K562 (cell line): ENCODE data around the gene VGLL4. TPM values are rescaled to one million over a fixed set of nuclear protein-coding genes. Genes with fewer than 3 reads are reported as not detected.

ENCODE experiments used
- ATAC-seq: fragments of 200-7000 bp; cut with Tn5 transposase; 3 replicates; pipeline ENCODE4 v1.9.1; 2020; ENCODE audit warnings: moderate library complexity
- BruUV-seq: library from RNA; stranded (reverse); fragments of 400-500 nt; replicated peaks from 2 replicates; lab custom pipeline; 2021; lab: Mats Ljungman, UMichigan
- CTCF ChIA-PET: fragments of 300-600 bp; formaldehyde crosslinking; extraction: SDS; loops from one replicate; lab custom pipeline; 2021; ENCODE audit warnings: low intra/inter-chr PET ratio; lab: Yijun Ruan, JAX
- POLR2A ChIA-PET: fragments of 300-600, 350-650 bp; sonication (Branson Sonifier 250); formaldehyde crosslinking; extraction: SDS; loops from one replicate; lab custom pipeline; 2021; ENCODE audit warnings: antibody characterized with exemption, inconsistent platforms; lab: Yijun Ruan, JAX
- DNase-seq, 4 experiments: peaks; one replicate each; pipeline versions ENCODE4 v3.0.0 to v3.0.0-alpha.2; 2011 to 2018; ENCODE audit warnings: low spot score in 3 of 4, mixed read lengths in 3 of 4; ENCODE audit errors: extremely low read depth in 1 of 4
- FAIRE-seq: peaks from 2 replicates; lab custom pipeline; 2011; peaks lifted over from hg19 to GRCh38; lab: Jason Lieb, UNC
- H2AFZ ChIP-seq: 2 replicates; pipeline ENCODE4 v1.6.0; 2011; ENCODE audit warnings: low read depth, low read length, control low read depth, inconsistent platforms
- H3K27ac ChIP-seq: fragments of 200-600 bp; 3 replicates; pipeline ENCODE4 v1.8.0; 2011; ENCODE audit warnings: low read depth, mild to moderate bottlenecking, control low read depth, inconsistent platforms, low read length, moderate library complexity, mixed read lengths; ENCODE audit errors: extremely low read depth
- H3K27me3 ChIP-seq, 2 experiments: fragments of 300-600 bp in 1 of 2; 2 replicates in 1 of 2; 3 replicates in 1 of 2; pipeline versions ENCODE4 v1.6.0 to v1.8.0; 2011; ENCODE audit warnings: inconsistent platforms in 2 of 2, low read length in 2 of 2, mild to moderate bottlenecking in 1 of 2, mixed read lengths in 1 of 2, moderate library complexity in 1 of 2; ENCODE audit not compliant: control insufficient read depth in 2 of 2, insufficient read depth in 2 of 2
- H3K36me3 ChIP-seq: fragments of 300-600 bp; 3 replicates; pipeline ENCODE4 v1.8.0; 2011; ENCODE audit warnings: mild to moderate bottlenecking, low read length, inconsistent platforms; ENCODE audit not compliant: control insufficient read depth, insufficient read depth
- H3K4me1 ChIP-seq, 2 experiments: fragments of 200-600 bp in 1 of 2; replicated peaks in 1 of 2; 2 replicates in 1 of 2; 3 replicates in 1 of 2; pipeline versions ENCODE4 v1.5.1 to v1.8.0; 2011; ENCODE audit warnings: inconsistent platforms in 2 of 2, low read length in 2 of 2, mild to moderate bottlenecking in 1 of 2, mixed read lengths in 1 of 2, moderate library complexity in 1 of 2; ENCODE audit not compliant: control insufficient read depth in 2 of 2, insufficient read depth in 2 of 2
- H3K4me2 ChIP-seq: 2 replicates; pipeline ENCODE4 v1.6.1; 2011; ENCODE audit warnings: low read length, control low read depth, inconsistent platforms, mixed read lengths; ENCODE audit not compliant: insufficient read depth
- H3K4me3 ChIP-seq: fragments of 200-600 bp; sonication (generic), shearing (Covaris generic); 2 replicates; pipeline ENCODE4 v1.5.1; 2016; ENCODE audit warnings: control low read depth, inconsistent platforms
- H3K79me2 ChIP-seq: fragments of 200-600 bp; 3 replicates; pipeline ENCODE4 v1.8.0; 2011; ENCODE audit warnings: low read length, inconsistent platforms; ENCODE audit not compliant: control insufficient read depth, insufficient read depth
- H3K9ac ChIP-seq, 2 experiments: 2 replicates each; pipeline versions ENCODE4 v1.6.0 to v1.6.1; 2011; ENCODE audit warnings: low read depth in 2 of 2, low read length in 2 of 2, control low read depth in 1 of 2, inconsistent platforms in 1 of 2, mild to moderate bottlenecking in 1 of 2, mixed read lengths in 1 of 2; ENCODE audit not compliant: insufficient read depth in 1 of 2
- H3K9me1 ChIP-seq: one replicate; pipeline ENCODE4 v1.6.0; 2011; ENCODE audit warnings: inconsistent platforms, mild to moderate bottlenecking, low read length, moderate library complexity; ENCODE audit not compliant: control insufficient read depth, insufficient read depth
- H3K9me3 ChIP-seq: replicated peaks from 2 replicates; pipeline ENCODE4 v1.5.1; 2011; ENCODE audit warnings: low read depth, low read length, inconsistent platforms; ENCODE audit not compliant: control insufficient read depth, insufficient read depth
- H4K20me1 ChIP-seq: replicated peaks from 2 replicates; pipeline ENCODE4 v1.6.1; 2011; ENCODE audit warnings: low read length, inconsistent platforms, mixed read lengths; ENCODE audit not compliant: control insufficient read depth, insufficient read depth
- CAMTA2 ChIP-seq: fragments of 250-450 bp; sonication (Bioruptor Pico); conservative IDR thresholded peaks from 2 replicates; pipeline ENCODE4 v1.5.1; 2022
- KDM5B ChIP-seq: fragments of 200-600 bp; sonication (generic); IDR thresholded peaks from 2 replicates; pipeline ENCODE4 v1.6.1; 2012; ENCODE audit warnings: low read depth, mild to moderate bottlenecking, moderate library complexity, low read length, control low read depth, inconsistent platforms; ENCODE audit not compliant: insufficient replicate concordance
- NELFE ChIP-seq: IDR thresholded peaks from 2 replicates; pipeline ENCODE4 v1.6.1; 2011; ENCODE audit warnings: mild to moderate bottlenecking; ENCODE audit not compliant: insufficient read depth, insufficient read length
- PCBP2 ChIP-seq: fragments of 200-400 bp; formaldehyde crosslinking; IDR thresholded peaks from 2 replicates; pipeline ENCODE4 v1.6.1; 2018; ENCODE audit warnings: low read length, low read depth, mild to moderate bottlenecking, moderate library complexity; ENCODE audit not compliant: poor library complexity, severe bottlenecking
- POLR2G ChIP-seq: fragments of 200-400 bp; formaldehyde crosslinking; IDR thresholded peaks from 2 replicates; pipeline ENCODE4 v1.6.1; 2017; ENCODE audit warnings: low read depth, mild to moderate bottlenecking, antibody characterized with exemption, low read length, moderate library complexity
- RBM15 ChIP-seq: fragments of 200-400 bp; formaldehyde crosslinking; IDR thresholded peaks from 2 replicates; pipeline ENCODE4 v1.6.1; 2018; ENCODE audit warnings: mild to moderate bottlenecking, low read length, moderate library complexity; ENCODE audit not compliant: insufficient read depth
- STAT5A ChIP-seq: IDR thresholded peaks from 2 replicates; pipeline ENCODE4 v1.6.1; 2012; ENCODE audit warnings: low read length, inconsistent platforms, borderline replicate concordance
- TFAM ChIP-seq: fragments of 250-450 bp; sonication (Bioruptor Pico); conservative IDR thresholded peaks from 2 replicates; pipeline ENCODE4 v1.5.0; 2021; ENCODE audit warnings: mild to moderate bottlenecking, moderate library complexity
- ZNF316 ChIP-seq: fragments of 450-650 bp; IDR thresholded peaks from 2 replicates; pipeline ENCODE4 v1.6.1; 2016
- ZNF41 ChIP-seq: fragments of 250-450 bp; sonication (Bioruptor Pico); conservative IDR thresholded peaks from 2 replicates; pipeline ENCODE4 v1.4.0; 2020; ENCODE audit warnings: mild to moderate bottlenecking
- WGBS: fragments of 100-300 bp; shearing (Covaris generic); methylation state at CpG from one replicate; pipeline ENCODE4 v1.1.6; 2016; ENCODE audit warnings: low coverage, mixed read lengths; ENCODE audit not compliant: insufficient coverage; ENCODE audit errors: missing lambda C conversion rate; 5-methylcytosine and 5-hydroxymethylcytosine counted together
- in situ Hi-C: fragments of 300-500 bp; cut with MboI; formaldehyde crosslinking; loops from 4 replicates; pipeline ENCODE4 v1.15.0; 2018; ENCODE audit warnings: inconsistent platforms, mixed read lengths
- intact Hi-C: fragments of 100-400 bp; cut with micrococcal nuclease; formaldehyde crosslinking; loops from 2 replicates; pipeline ENCODE4 v1.14.2; 2022
- polyA plus RNA-seq, 8 experiments: library from polyadenylated mRNA; depleted of rRNA in 4 of 8; stranded (reverse) in 5 of 8; unstranded in 3 of 8; fragments of >200 nt; fragmentation: Nextera tagmentation in 2 of 8; fragmentation: Illumina TruSeq in 1 of 8; extraction: Ambion mirVana in 2 of 8; extraction: Trizol in 1 of 8; gene quantifications; 2 replicates each; pipeline versions ENCODE4 v1.2.1 to v1.2.3, GENCODE V29; 2011 to 2014; ENCODE audit warnings: inconsistent platforms in 1 of 8, missing spikeins in 1 of 8
- total RNA-seq, 7 experiments: library from RNA; depleted of rRNA in 6 of 7; stranded (reverse); fragments of >200 nt in 6 of 7; fragmentation: Illumina TruSeq in 2 of 7; extraction: Trizol in 2 of 7; gene quantifications; 2 replicates each; pipeline versions ENCODE4 v1.2.1 to v1.2.3, GENCODE V29; 2011 to 2021; ENCODE audit warnings: low replicate concordance in 1 of 7
- TF ChIP-seq, protein P1 (sequence below): sonication (generic); formaldehyde crosslinking; IDR thresholded peaks from 2 replicates; pipeline ENCODE4 v1.8.1; 2023; ENCODE audit warnings: mild to moderate bottlenecking, missing genetic modification reagents
- TF ChIP-seq, protein P2 (sequence below): fragments of 450-650 bp; IDR thresholded peaks from 2 replicates; pipeline ENCODE4 v1.7.1; 2018; ENCODE audit warnings: mild to moderate bottlenecking, low read depth; ENCODE audit not compliant: partially characterized antibody

Gene VGLL4
- total and polyA plus RNA-seq, 9 of the 15 experiments (the other 6 are each of a cell fraction or from before 2014, with no cell fraction given), result 0.27 to 10.9 (median 8.6) TPM

DNA sequence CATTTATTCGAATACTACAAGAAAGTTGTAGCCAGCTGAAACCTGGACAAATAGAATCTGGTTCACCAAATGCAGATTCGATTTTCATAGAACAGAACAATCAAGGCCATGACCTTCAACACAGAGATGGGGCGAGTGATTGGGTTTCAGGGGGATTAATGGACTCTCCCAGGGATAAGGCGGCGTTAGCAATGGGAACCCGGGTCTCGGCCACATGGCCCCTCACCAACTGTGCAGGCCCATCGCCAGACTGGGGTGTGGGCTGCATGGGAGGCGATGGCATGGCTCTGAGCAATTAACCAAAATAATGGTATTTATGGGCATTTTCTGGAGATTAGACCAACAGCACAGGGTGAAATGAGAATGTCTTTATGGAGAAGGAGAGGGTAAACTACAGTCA lies 34.2 kb downstream of the VGLL4 start:
- no peak overlapping the region for H3K27ac ChIP-seq
- in situ Hi-C loops, result no loop called here

More for the DNA sequence above, 34.2 kb downstream of the VGLL4 start:
- H4K20me1 ChIP-seq, result peaks cover 22% of the 10 kb centered on the region; the same call in 1 of the 2 replicates
- no peak for FAIRE-seq
- peaks cover 0 to 32% of the 10 kb centered on the region in 2 experiments; a peak in 2 of 5 replicates for H3K27me3 ChIP-seq
- peaks cover 0 to 9% of the 10 kb centered on the region in 2 experiments; a peak in 4 of 5 replicates for H3K4me1 ChIP-seq
- H3K79me2 ChIP-seq, result peaks cover 4% of the 10 kb centered on the region; the same call in 1 of the 3 replicates
- no peak for DNase-seq
- CTCF ChIA-PET, result no interaction called here
- no peak for ATAC-seq
- no peak overlapping the region for H3K4me3 ChIP-seq
- no peak for TF ChIP-seq RBM15
- no peak for TF ChIP-seq ZNF41
- TF ChIP-seq, protein P1, sequence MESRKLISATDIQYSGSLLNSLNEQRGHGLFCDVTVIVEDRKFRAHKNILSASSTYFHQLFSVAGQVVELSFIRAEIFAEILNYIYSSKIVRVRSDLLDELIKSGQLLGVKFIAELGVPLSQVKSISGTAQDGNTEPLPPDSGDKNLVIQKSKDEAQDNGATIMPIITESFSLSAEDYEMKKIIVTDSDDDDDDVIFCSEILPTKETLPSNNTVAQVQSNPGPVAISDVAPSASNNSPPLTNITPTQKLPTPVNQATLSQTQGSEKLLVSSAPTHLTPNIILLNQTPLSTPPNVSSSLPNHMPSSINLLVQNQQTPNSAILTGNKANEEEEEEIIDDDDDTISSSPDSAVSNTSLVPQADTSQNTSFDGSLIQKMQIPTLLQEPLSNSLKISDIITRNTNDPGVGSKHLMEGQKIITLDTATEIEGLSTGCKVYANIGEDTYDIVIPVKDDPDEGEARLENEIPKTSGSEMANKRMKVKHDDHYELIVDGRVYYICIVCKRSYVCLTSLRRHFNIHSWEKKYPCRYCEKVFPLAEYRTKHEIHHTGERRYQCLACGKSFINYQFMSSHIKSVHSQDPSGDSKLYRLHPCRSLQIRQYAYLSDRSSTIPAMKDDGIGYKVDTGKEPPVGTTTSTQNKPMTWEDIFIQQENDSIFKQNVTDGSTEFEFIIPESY (CRISPR knock-in tag), result no peak
- no peak for TF ChIP-seq POLR2G
- TF ChIP-seq, protein P2, sequence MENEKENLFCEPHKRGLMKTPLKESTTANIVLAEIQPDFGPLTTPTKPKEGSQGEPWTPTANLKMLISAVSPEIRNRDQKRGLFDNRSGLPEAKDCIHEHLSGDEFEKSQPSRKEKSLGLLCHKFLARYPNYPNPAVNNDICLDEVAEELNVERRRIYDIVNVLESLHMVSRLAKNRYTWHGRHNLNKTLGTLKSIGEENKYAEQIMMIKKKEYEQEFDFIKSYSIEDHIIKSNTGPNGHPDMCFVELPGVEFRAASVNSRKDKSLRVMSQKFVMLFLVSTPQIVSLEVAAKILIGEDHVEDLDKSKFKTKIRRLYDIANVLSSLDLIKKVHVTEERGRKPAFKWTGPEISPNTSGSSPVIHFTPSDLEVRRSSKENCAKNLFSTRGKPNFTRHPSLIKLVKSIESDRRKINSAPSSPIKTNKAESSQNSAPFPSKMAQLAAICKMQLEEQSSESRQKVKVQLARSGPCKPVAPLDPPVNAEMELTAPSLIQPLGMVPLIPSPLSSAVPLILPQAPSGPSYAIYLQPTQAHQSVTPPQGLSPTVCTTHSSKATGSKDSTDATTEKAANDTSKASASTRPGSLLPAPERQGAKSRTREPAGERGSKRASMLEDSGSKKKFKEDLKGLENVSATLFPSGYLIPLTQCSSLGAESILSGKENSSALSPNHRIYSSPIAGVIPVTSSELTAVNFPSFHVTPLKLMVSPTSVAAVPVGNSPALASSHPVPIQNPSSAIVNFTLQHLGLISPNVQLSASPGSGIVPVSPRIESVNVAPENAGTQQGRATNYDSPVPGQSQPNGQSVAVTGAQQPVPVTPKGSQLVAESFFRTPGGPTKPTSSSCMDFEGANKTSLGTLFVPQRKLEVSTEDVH, result no peak
- no peak for TF ChIP-seq STAT5A
- no peak for TF ChIP-seq TFAM
- no peak for TF ChIP-seq NELFE
- TF ChIP-seq CAMTA2 (CRISPR knock-in tag), result no peak
- no peak for TF ChIP-seq PCBP2
- no peak for TF ChIP-seq ZNF316
- no peak for TF ChIP-seq KDM5B
- H3K9ac ChIP-seq, result no peak overlapping the region
- WGBS, result 59% methylated on average over 9 of the region's 9 CpGs
- no peaks in the 10 kb centered on the region for H3K9me3 ChIP-seq
- H3K9me1 ChIP-seq, result no peaks in the 10 kb centered on the region
- H3K36me3 ChIP-seq, result no peaks in the 10 kb centered on the region
- no peak overlapping the region for H3K4me2 ChIP-seq
- H2AFZ ChIP-seq, result no peak overlapping the region
- intact Hi-C loops, result loop anchor here (5.0 kb wide), 1 partner anchor 33 kb away; the partner anchor contains the start of gene VGLL4
- no TSS peak for BruUV-seq
- POLR2A ChIA-PET, result no interaction called here
